ENCODE measurements around the gene C10orf90.

- no peak for TF ChIP-seq EZH2 (IDR thresholded peaks at IDR 0.05)
- TF ChIP-seq CTCF (IDR thresholded peaks at IDR 0.05): no peak
These were observed 41.7 kb downstream of the C10orf90 start for GRCh38 chr10:126628746-126629145.

All from neural progenitor cell (in vitro differentiated cells).